ENCODE data around the gene KHK.

GRCh38 chr2:27133195-27133875 is 46.8 kb downstream of the KHK start:
- TF ChIP-seq CTCF (IDR thresholded peaks at IDR 0.05) (no peak), POLR2AphosphoS5 (IDR thresholded peaks at IDR 0.05; ENCODE audit: insufficient read depth in 1 of 2, low read depth in 1 of 2) (no peak), POLR2A (IDR thresholded peaks at IDR 0.05) (no peak)
